GM12878 (cell line): ENCODE measurements around the gene ITSN2. TPM values are rescaled to one million over a fixed set of nuclear protein-coding genes. Genes with fewer than 3 reads are reported as not detected.
A peak's percentile ranks its signal among the peaks of the same experiment; 100 is the strongest.

Experiments
- ATAC-seq: fragments of 200-7000 bp; cut with Tn5 transposase; 3 replicates; pipeline ENCODE4 v1.9.1; 2020; ENCODE audit warnings: mild to moderate bottlenecking, moderate library complexity
- Bru-seq: library from RNA; stranded (reverse); fragments of 400-500 nt; gene quantifications from one replicate; lab custom pipeline; 2021; lab: Mats Ljungman, UMichigan
- BruChase-seq, 2 experiments: library from RNA; stranded (reverse); fragments of 400-500 nt; gene quantifications; one replicate each; lab custom pipeline; 2021; lab: Mats Ljungman, UMichigan
- BruUV-seq: library from RNA; stranded (reverse); fragments of 400-500 nt; replicated peaks from 2 replicates; lab custom pipeline; 2021; lab: Mats Ljungman, UMichigan
- CTCF ChIA-PET: fragments of 300-600 bp; sonication (Branson Sonifier 250); formaldehyde crosslinking; extraction: SDS; loops from one replicate; lab custom pipeline; 2021; ENCODE audit warnings: inconsistent platforms; lab: Yijun Ruan, JAX
- POLR2A ChIA-PET: fragments of 350-600 bp; formaldehyde crosslinking; extraction: SDS; loops from one replicate; lab custom pipeline; 2021; ENCODE audit warnings: inconsistent platforms; lab: Charles Lee
- RAD21 ChIA-PET: fragments of 300-600 bp; sonication (Branson Sonifier 250); formaldehyde crosslinking; loops from one replicate; lab custom pipeline; 2023; ENCODE audit warnings: antibody characterized with exemption; ENCODE audit not compliant: unreplicated experiment; lab: Charles Lee
- SMC1A ChIA-PET: fragments of 300-600 bp; sonication (Branson Sonifier 250); formaldehyde crosslinking; loops from one replicate; lab custom pipeline; 2023; ENCODE audit not compliant: unreplicated experiment, uncharacterized antibody; lab: Charles Lee
- DNase-seq: peaks from one replicate; pipeline ENCODE4 v3.0.0-alpha.2; 2011; ENCODE audit warnings: low read depth, low spot score
- FAIRE-seq: peaks from 3 replicates; lab custom pipeline; 2011; peaks lifted over from hg19 to GRCh38; lab: Jason Lieb, UNC
- H2AFZ ChIP-seq: 2 replicates; pipeline ENCODE4 v1.6.0; 2011; ENCODE audit warnings: low read depth, low read length, control low read depth; ENCODE audit not compliant: control insufficient read depth
- H3K27ac ChIP-seq: 2 replicates; pipeline ENCODE4 v1.5.1; 2011; ENCODE audit warnings: control low read depth; ENCODE audit not compliant: control insufficient read depth, insufficient read depth
- H3K27me3 ChIP-seq, 2 experiments: replicated peaks in 1 of 2; 2 replicates each; pipeline versions ENCODE4 v1.6.0 to v1.6.1; 2011; ENCODE audit warnings: low read length in 1 of 2; ENCODE audit not compliant: control insufficient read depth in 2 of 2, insufficient read depth in 2 of 2
- H3K36me3 ChIP-seq, 2 experiments: 2 replicates each; pipeline ENCODE4 v1.5.1; 2011; ENCODE audit warnings: low read length in 1 of 2; ENCODE audit not compliant: control insufficient read depth in 2 of 2, insufficient read depth in 2 of 2
- H3K4me1 ChIP-seq: 2 replicates; pipeline ENCODE4 v1.6.1; 2011; ENCODE audit warnings: mild to moderate bottlenecking, low read length, moderate library complexity, mixed read lengths; ENCODE audit not compliant: control insufficient read depth, insufficient read depth
- H3K4me2 ChIP-seq: 2 replicates; pipeline ENCODE4 v1.6.0; 2011; ENCODE audit warnings: control low read depth; ENCODE audit not compliant: control insufficient read depth, insufficient read depth
- H3K4me3 ChIP-seq: fragments of 200-600 bp; sonication (generic); 2 replicates; pipeline ENCODE4 v1.5.1; 2016
- H3K79me2 ChIP-seq: 2 replicates; pipeline ENCODE4 v1.6.0; 2011; ENCODE audit warnings: low read length; ENCODE audit not compliant: control insufficient read depth, insufficient read depth
- H3K9ac ChIP-seq: 2 replicates; pipeline ENCODE4 v1.8.0; 2011; ENCODE audit warnings: low read length, control low read depth, mixed read lengths; ENCODE audit not compliant: control insufficient read depth, insufficient read depth
- H3K9me3 ChIP-seq: replicated peaks from 3 replicates; pipeline ENCODE4 v1.5.1; 2011; ENCODE audit warnings: mild to moderate bottlenecking, low read length; ENCODE audit not compliant: control insufficient read depth, insufficient read depth
- H4K20me1 ChIP-seq: 2 replicates; pipeline ENCODE4 v1.6.0; 2011; ENCODE audit not compliant: control insufficient read depth, insufficient read depth
- CHD1 ChIP-seq: IDR thresholded peaks from 2 replicates; pipeline ENCODE4 v1.6.1; 2012; ENCODE audit warnings: low read depth, low read length, improper control_type of control experiment
- EED ChIP-seq: sonication (generic); IDR thresholded peaks from 2 replicates; pipeline ENCODE4 v1.6.1; 2016; ENCODE audit warnings: antibody characterized with exemption, low read depth
- EZH2 ChIP-seq: IDR thresholded peaks from 2 replicates; pipeline ENCODE4 v1.6.1; 2012; ENCODE audit warnings: low read depth, mild to moderate bottlenecking, control low read depth, inconsistent platforms, low read length, borderline replicate concordance; ENCODE audit not compliant: control insufficient read depth
- IKZF2 ChIP-seq, 2 experiments: fragments of 450-650 bp; IDR thresholded peaks; 2 replicates each; pipeline ENCODE4 v1.6.1; 2017; ENCODE audit warnings: mild to moderate bottlenecking in 2 of 2, moderate library complexity in 2 of 2
- MLLT1 ChIP-seq: fragments of 450-650 bp; IDR thresholded peaks from 2 replicates; pipeline ENCODE4 v1.6.1; 2016; ENCODE audit warnings: mild to moderate bottlenecking
- MYC ChIP-seq: IDR thresholded peaks from 2 replicates; pipeline ENCODE4 v1.6.1; 2011; ENCODE audit warnings: mild to moderate bottlenecking, low read length, moderate library complexity, inconsistent platforms; ENCODE audit not compliant: insufficient read depth, insufficient replicate concordance, insufficient read length, severe bottlenecking
- NFYB ChIP-seq: IDR thresholded peaks from 2 replicates; pipeline ENCODE4 v1.6.1; 2011; ENCODE audit warnings: low read depth, mild to moderate bottlenecking, low read length, improper control_type of control experiment, moderate library complexity; ENCODE audit not compliant: insufficient read depth
- POLR2AphosphoS2 ChIP-seq: IDR thresholded peaks from 2 replicates; pipeline ENCODE4 v1.6.1; 2011; ENCODE audit warnings: low read depth, mild to moderate bottlenecking, low read length, improper control_type of control experiment, moderate library complexity
- SIX5 ChIP-seq: IDR thresholded peaks from 2 replicates; pipeline ENCODE4 v1.6.1; 2011; ENCODE audit warnings: mild to moderate bottlenecking, low read depth, low read length, moderate library complexity; ENCODE audit not compliant: severe bottlenecking
- ZNF384 ChIP-seq: IDR thresholded peaks from 2 replicates; pipeline ENCODE4 v1.6.1; 2012; ENCODE audit warnings: low read depth, mild to moderate bottlenecking, low read length, improper control_type of control experiment, borderline replicate concordance
- WGBS: methylation state at CpG from one replicate; pipeline ENCODE4 v1.1.6; 2016; ENCODE audit warnings: low lambda C conversion rate; ENCODE audit not compliant: insufficient replicate concordance, insufficient coverage; ENCODE audit errors: missing lambda C conversion rate; 5-methylcytosine and 5-hydroxymethylcytosine counted together
- in situ Hi-C: fragments of 300-500 bp; cut with MboI; formaldehyde crosslinking; loops from 9 replicates; pipeline ENCODE4 v1.14.3; 2018; ENCODE audit warnings: mixed read lengths
- intact Hi-C: fragments of 100-400 bp; cut with micrococcal nuclease; formaldehyde crosslinking; loops from one replicate; pipeline ENCODE4 v1.14.2; 2022; ENCODE audit not compliant: unreplicated experiment
- long read RNA-seq, 2 experiments: library from polyadenylated mRNA; unstranded; transcript quantifications; one replicate each; pipeline ENCODE4 v2.0.0, GENCODE V29; 2019 to 2020
- polyA minus RNA-seq, 3 experiments: library from RNA; depleted of rRNA, polyadenylated mRNA; stranded (reverse); fragments of >200 nt; gene quantifications; 2 replicates each; pipeline ENCODE4 v1.2.3, GENCODE V29; 2011
- polyA plus RNA-seq, 11 experiments: library from polyadenylated mRNA; depleted of rRNA in 4 of 11; unstranded in 6 of 11; stranded (reverse) in 5 of 11; fragments of >200 nt; fragmentation: Nextera tagmentation in 4 of 11; fragmentation: Illumina TruSeq in 1 of 11; extraction: Ambion mirVana in 4 of 11; extraction: Trizol in 1 of 11; gene quantifications; 1 replicate in 1 of 11; 2 replicates in 10 of 11; pipeline versions ENCODE4 v1.2.1 to v1.2.3, GENCODE V29; 2011 to 2016; ENCODE audit warnings: inconsistent platforms in 2 of 11, missing spikeins in 2 of 11, low read depth in 1 of 11
- total RNA-seq, 4 experiments: library from RNA; depleted of rRNA in 3 of 4; stranded (reverse); fragments of >200 nt in 3 of 4; fragmentation: Illumina TruSeq in 1 of 4; extraction: Trizol in 1 of 4; gene quantifications; 2 replicates each; pipeline versions ENCODE4 v1.2.1 to v1.2.3, GENCODE V29; 2013 to 2021
- TF ChIP-seq, protein P1 (sequence below): fragments of 450-650 bp; IDR thresholded peaks from 2 replicates; pipeline ENCODE4 v1.6.1; 2017; ENCODE audit warnings: mild to moderate bottlenecking, moderate library complexity

Gene ITSN2
- total RNA-seq (2013; cell fraction: nucleolus; rRNA removed), result 276 and 309 TPM in 2 replicates
- total RNA-seq (2014; rRNA removed) (43.9 and 53.0 TPM in 2 replicates), total RNA-seq (2014; rRNA removed; fragmentation: Illumina TruSeq; extraction: Trizol) (52.7 and 54.9 TPM in 2 replicates), total RNA-seq (2021) (65.1 and 70.1 TPM in 2 replicates), polyA plus RNA-seq (2011; rRNA removed) (80.0 and 87.9 TPM in 2 replicates), polyA plus RNA-seq (2014; fragmentation: Illumina TruSeq; extraction: Trizol) (57.4 and 69.9 TPM in 2 replicates), polyA plus RNA-seq (2014; fragmentation: Nextera tagmentation; extraction: Ambion mirVana) (10 to 100 TPM; 20.5 to 24.3 TPM), polyA plus RNA-seq (2014; rRNA removed) (41.8 and 47.8 TPM in 2 replicates), polyA plus RNA-seq (2016; fragmentation: Nextera tagmentation; extraction: Ambion mirVana) (10 to 100 TPM; 56.6 to 58.1 TPM), polyA minus RNA-seq (2011; rRNA and poly(A)+ RNA removed) (89.4 and 131 TPM in 2 replicates), Bru-seq, nascent RNA (percentile 93 among the genes with signal in this experiment), BruChase-seq, experiment 1, labeled RNA remaining after a 6-hour chase (percentile 94 among the genes with signal in this experiment), BruChase-seq, experiment 2, labeled RNA remaining after a 2-hour chase (percentile 92 among the genes with signal in this experiment)
- 22.9 TPM for polyA plus RNA-seq (2011; ENCODE audit: low read depth)
- 50.0 and 89.8 TPM in 2 replicates for polyA plus RNA-seq (2011; cell fraction: cytosol; rRNA removed)
- 100 and 104 TPM in 2 replicates for polyA plus RNA-seq (2011; cell fraction: nucleus; rRNA removed)
- 37.9 and 40.1 TPM in 2 replicates for polyA plus RNA-seq (2012)
- 30.5 and 30.8 TPM in 2 replicates for polyA minus RNA-seq (2011; cell fraction: cytosol; rRNA and poly(A)+ RNA removed)
- 53.2 and 83.5 TPM in 2 replicates for polyA minus RNA-seq (2011; cell fraction: nucleus; rRNA and poly(A)+ RNA removed)
- long read RNA-seq, experiment 1, partial matches to known transcripts, result 33 of 43 reads
- long read RNA-seq, experiment 1, other reads (novel, unspliced or antisense), result 10 of 43 reads
- long read RNA-seq, experiment 2, partial matches to known transcripts, result 212 of 262 reads
- long read RNA-seq, experiment 2, other reads (novel, unspliced or antisense), result 50 of 262 reads

- CTCF ChIA-PET, result interaction anchor here (0.6 to 2.1 kb wide), 5 partner anchors 9 to 282 kb away, joined by 3 to 6 read pairs (median 4); no protein-coding TSS in a partner anchor
- peaks cover 50% of the 10 kb centered on the region for H3K79me2 ChIP-seq
- H3K4me1 ChIP-seq, result peaks cover 10% of the 10 kb centered on the region
- intact Hi-C loops (loop anchor here (2.0 kb wide), 1 partner anchor 18 kb away; no protein-coding TSS in a partner anchor), in situ Hi-C loops (loop anchor here (25.0 kb wide), 1 partner anchor 973 kb away; the partner anchor contains the start of gene KLHL29)
- H4K20me1 ChIP-seq, result no peaks in the 10 kb centered on the region
- H3K9ac ChIP-seq, result peak within 1 kb of the TSS; percentile 97
- no TSS peak for BruUV-seq
- H2AFZ ChIP-seq, result peak within 1 kb of the TSS; percentile 92
- H3K4me3 ChIP-seq, result peak within 1 kb of the TSS; percentile 79
- RAD21 ChIA-PET, result interaction anchor here (0.6 to 3.5 kb wide), 10 partner anchors 10 to 57 kb away, joined by 3 to 32 read pairs (median 4); no protein-coding TSS in a partner anchor
- no peaks in the 10 kb centered on the region for H3K36me3 ChIP-seq
- no peaks in the 10 kb centered on the region for H3K9me3 ChIP-seq
- H3K27me3 ChIP-seq, result no peaks in the 10 kb centered on the region
- FAIRE-seq (peak; percentile 79), DNase-seq (peak; percentile 68), ATAC-seq (peak; percentile 90)
- peak within 1 kb of the TSS; percentile 93 for H3K27ac ChIP-seq
- POLR2A ChIA-PET, result interaction anchor here (0.7 to 4.5 kb wide), 12 partner anchors 8 to 432 kb away, joined by 3 to 36 read pairs (median 5); no protein-coding TSS in a partner anchor
- H3K4me2 ChIP-seq, result peak within 1 kb of the TSS; percentile 96
- SMC1A ChIA-PET, result interaction anchor here (1.2 to 4.2 kb wide), 8 partner anchors 11 to 277 kb away, joined by 3 to 44 read pairs (median 4); no protein-coding TSS in a partner anchor
- WGBS, result under 1% methylated on average over 69 of the region's 96 CpGs
- TF ChIP-seq MLLT1, result no peak
- peak; percentile 92 to 94 for TF ChIP-seq IKZF2 (IDR thresholded peaks at IDR 0.05)
- no peak for TF ChIP-seq NFYB
- no peak for TF ChIP-seq EZH2
- TF ChIP-seq EED, result peak; percentile 92
- no peak for TF ChIP-seq CHD1
- TF ChIP-seq SIX5, result no peak
- no peak for TF ChIP-seq ZNF384
- TF ChIP-seq MYC, result no peak
- no peak for TF ChIP-seq POLR2AphosphoS2
- TF ChIP-seq, protein P1, sequence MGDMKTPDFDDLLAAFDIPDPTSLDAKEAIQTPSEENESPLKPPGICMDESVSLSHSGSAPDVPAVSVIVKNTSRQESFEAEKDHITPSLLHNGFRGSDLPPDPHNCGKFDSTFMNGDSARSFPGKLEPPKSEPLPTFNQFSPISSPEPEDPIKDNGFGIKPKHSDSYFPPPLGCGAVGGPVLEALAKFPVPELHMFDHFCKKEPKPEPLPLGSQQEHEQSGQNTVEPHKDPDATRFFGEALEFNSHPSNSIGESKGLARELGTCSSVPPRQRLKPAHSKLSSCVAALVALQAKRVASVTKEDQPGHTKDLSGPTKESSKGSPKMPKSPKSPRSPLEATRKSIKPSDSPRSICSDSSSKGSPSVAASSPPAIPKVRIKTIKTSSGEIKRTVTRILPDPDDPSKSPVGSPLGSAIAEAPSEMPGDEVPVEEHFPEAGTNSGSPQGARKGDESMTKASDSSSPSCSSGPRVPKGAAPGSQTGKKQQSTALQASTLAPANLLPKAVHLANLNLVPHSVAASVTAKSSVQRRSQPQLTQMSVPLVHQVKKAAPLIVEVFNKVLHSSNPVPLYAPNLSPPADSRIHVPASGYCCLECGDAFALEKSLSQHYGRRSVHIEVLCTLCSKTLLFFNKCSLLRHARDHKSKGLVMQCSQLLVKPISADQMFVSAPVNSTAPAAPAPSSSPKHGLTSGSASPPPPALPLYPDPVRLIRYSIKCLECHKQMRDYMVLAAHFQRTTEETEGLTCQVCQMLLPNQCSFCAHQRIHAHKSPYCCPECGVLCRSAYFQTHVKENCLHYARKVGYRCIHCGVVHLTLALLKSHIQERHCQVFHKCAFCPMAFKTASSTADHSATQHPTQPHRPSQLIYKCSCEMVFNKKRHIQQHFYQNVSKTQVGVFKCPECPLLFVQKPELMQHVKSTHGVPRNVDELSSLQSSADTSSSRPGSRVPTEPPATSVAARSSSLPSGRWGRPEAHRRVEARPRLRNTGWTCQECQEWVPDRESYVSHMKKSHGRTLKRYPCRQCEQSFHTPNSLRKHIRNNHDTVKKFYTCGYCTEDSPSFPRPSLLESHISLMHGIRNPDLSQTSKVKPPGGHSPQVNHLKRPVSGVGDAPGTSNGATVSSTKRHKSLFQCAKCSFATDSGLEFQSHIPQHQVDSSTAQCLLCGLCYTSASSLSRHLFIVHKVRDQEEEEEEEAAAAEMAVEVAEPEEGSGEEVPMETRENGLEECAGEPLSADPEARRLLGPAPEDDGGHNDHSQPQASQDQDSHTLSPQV, result peak; percentile 54; the same call in 1 of the 2 replicates
These were observed at the start of gene ITSN2 for GRCh38 chr2:24360050-24360962. Gene ITSN2, minus strand, starts transcription at chr2:24360536. Its CDS starts 32,454 bp downstream, at chr2:24328082.
